ENCODE data around the gene TEX14.

The TEX14 gene

GRCh38 chr17:58520843-58521430 is 170.9 kb downstream of the TEX14 start:
- no peak for TF ChIP-seq CTCF (IDR thresholded peaks at IDR 0.05)

DNA sequence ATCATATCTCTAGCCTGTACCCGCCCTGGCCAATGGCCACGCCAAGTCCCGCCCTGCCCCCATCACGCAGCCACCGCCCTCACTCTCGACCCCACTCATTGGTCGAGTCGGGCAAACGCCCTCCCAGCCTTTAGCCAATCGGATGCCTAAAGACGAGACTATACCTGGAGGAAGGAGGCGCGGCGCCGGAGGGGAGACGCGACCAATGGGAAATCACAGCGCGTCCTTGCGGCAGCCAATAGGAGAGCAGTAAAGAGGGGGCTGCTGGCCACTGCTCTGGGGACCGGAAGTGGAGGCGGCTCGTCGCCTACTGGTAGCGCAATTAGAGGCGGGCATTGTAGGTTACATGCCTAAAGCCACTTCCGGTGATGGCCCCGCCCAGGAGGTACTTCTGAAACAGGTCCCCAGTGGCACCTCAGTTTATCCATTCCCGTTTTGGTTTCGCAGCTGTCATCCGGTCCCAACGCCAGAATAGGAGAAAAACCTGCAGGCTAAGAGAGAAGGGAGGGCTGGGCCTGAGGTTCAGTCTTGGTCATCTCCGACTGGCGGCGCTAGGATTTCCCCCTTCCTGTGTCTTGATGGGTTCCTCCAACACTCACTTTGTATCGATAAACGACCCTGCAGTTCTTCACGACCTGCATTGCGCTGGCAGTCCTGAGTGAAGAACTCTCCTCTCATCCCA is 173.8 kb downstream of the TEX14 start:
- no peak for TF ChIP-seq CTCF (IDR thresholded peaks at IDR 0.05)

- no peak for TF ChIP-seq CTCF (IDR thresholded peaks at IDR 0.05)
These were observed 174.4 kb downstream of the TEX14 start for GRCh38 chr17:58517378-58517927.

DNA sequence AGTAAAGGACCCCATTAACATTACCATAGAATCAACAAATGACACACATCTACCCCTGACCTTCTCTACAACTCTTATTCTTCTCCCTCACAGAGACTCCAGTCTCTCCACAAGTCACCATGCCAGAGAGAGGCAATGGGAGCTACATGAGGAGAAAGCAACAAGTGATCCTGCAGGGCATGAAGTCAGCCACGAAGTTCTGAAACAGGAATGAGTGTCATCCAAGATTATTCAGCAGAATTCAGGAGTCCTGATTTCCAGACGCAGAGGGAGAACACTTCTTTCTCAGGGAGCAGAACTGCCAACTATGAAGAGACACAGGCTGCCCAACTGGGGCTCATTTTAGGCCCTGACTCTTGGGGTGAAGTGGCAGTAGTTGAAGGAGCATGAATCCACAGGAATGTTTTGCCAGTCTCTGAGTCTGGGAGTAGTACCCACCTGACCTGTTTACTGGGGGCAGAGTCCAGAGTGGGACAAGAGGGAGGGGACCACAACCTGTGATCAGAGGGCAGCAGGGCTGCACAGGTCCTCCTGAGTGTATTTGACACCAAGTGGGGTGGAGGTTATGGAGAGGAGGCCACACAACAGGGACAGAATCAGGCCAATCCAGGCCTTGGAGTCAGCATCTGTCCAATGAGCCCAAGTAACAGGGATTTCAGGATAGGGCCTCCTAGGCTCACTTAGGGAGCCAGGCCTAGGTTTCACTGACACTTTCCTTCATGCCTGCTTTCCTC is 175.0 kb downstream of the TEX14 start:
- TF ChIP-seq CTCF (IDR thresholded peaks at IDR 0.05): no peak

DNA sequence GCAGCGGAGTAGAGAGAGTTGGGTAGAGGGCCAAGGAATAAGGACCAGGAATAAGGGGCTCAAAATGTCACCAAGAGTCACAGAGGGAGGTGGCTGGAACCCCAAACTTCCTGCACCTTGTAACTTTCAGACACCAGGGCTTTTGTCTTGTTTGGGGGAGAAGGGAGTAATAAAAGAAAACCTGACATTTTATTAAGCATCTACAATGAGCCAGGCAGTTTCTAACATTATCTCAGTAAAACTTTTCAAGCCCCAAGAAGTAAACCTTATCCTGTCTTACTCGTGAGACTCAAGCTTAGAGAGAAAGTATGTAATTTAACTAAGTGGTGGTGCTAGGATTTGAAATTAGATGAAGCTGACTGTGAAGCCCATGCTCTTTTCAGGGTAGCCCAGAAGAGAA is 176.6 kb downstream of the TEX14 start:
- no peak for TF ChIP-seq CTCF (IDR thresholded peaks at IDR 0.05)

- no peak for TF ChIP-seq CTCF (IDR thresholded peaks at IDR 0.05)
These were observed 177.1 kb downstream of the TEX14 start for GRCh38 chr17:58514770-58515157.

GRCh38 chr17:58513965-58514769 is 177.7 kb downstream of the TEX14 start, which contains the start of gene MTMR4:
Gene MTMR4, minus strand, starts transcription at chr17:58514638. Its CDS starts 231 bp downstream, at chr17:58514407.
- TF ChIP-seq CTCF (IDR thresholded peaks at IDR 0.05): no peak

All from LNCAP (cell line).